ENCODE data around the gene FPGS. TPM values are rescaled to one million over a fixed set of nuclear protein-coding genes. Genes with fewer than 3 reads are reported as not detected.

FPGS gene
- polyA plus RNA-seq, 3 donors = 21.3 to 28.5 (median 25.2) TPM

DNA sequence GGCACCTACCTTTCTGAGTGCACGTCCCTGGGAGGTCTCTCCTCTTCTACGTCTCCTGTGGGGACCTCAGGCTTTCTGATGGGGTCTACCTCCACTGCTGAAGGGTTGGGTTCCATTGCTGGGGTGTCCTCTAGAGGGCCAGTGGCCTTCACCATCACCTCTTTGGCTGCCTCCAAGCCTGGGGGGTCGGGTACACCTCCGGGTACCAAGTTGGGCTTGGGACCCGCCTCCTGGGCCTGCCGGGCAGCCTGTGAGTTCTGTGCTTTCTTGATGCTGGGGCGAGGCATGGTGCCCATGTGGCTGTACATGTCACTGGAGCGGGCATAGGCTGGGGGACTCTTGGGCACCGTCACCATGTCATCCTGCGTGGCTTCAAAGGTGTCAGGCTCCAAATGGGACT, 28.7 kb upstream of the FPGS start:
- H3K36me3 Mint-ChIP-seq = peaks cover 30 to 53% of the 10 kb centered on the region in 2 donors
- peak overlapping the region in 1 of 2 donors; percentile 53 for H3K27ac ChIP-seq (ENCODE audit: low read depth in 1 of 2, low read length in 2 of 2)
- no peaks in the 10 kb centered on the region for H3K9me3 ChIP-seq (replicated peaks in 1 of 2; ENCODE audit: control insufficient read depth in 1 of 2, insufficient read depth in 1 of 2, low read length in 2 of 2)
- H3K4me1 ChIP-seq (ENCODE audit: control insufficient read depth in 1 of 2, insufficient read depth in 2 of 2, low read length in 2 of 2) = peaks cover 69 to 85% of the 10 kb centered on the region in 2 donors
- no peak overlapping the region for H3K4me3 Mint-ChIP-seq
- intact Hi-C loops (cut with micrococcal nuclease) = loop anchor here in 1 of 2 donors (5.0 kb wide), 1 partner anchor 207 kb away; a partner anchor contains a TSS
- no peak for TF ChIP-seq CTCF (IDR thresholded peaks at IDR 0.05)
- H3K9me3 Mint-ChIP-seq = peaks cover 0 to 2% (median 0%) of the 10 kb centered on the region in 7 donors
- H3K9ac ChIP-seq (ENCODE audit: insufficient read depth, low read length, poor library complexity, severe bottlenecking) = no peak overlapping the region
- peaks cover 85% of the 10 kb centered on the region for H4K20me1 ChIP-seq (ENCODE audit: insufficient read depth, low read length)
- H3K4me3 ChIP-seq (replicated peaks in 1 of 3; ENCODE audit: low read depth in 2 of 3, low read length in 3 of 3) = peak overlapping the region in 1 of 3 experiments; percentile 10
- 95% methylated on average over 8 of the region's 10 CpGs for whole genome bisulfite sequencing (ENCODE audit: insufficient coverage)
- H3K27me3 ChIP-seq (ENCODE audit: control insufficient read depth in 2 of 2, insufficient read depth in 2 of 2, low read length in 2 of 2) = no peaks in the 10 kb centered on the region
- H3K4me2 ChIP-seq (replicated peaks; ENCODE audit: extremely low read depth, low read length, poor library complexity, severe bottlenecking) = no peak overlapping the region
- H3K4me1 Mint-ChIP-seq = peaks cover 72% of the 10 kb centered on the region
- no peak for DNase-seq
- H3K27ac Mint-ChIP-seq = peak overlapping the region in 6 of 7 donors; percentile 60 to 85 (median 80)
- peaks cover 30 to 54% of the 10 kb centered on the region in 2 donors for H3K36me3 ChIP-seq (replicated peaks in 1 of 2; ENCODE audit: control insufficient read depth in 1 of 2, insufficient read depth in 2 of 2, low read length in 2 of 2)
- H3K79me2 ChIP-seq (ENCODE audit: insufficient read depth, low read length) = peaks cover 97% of the 10 kb centered on the region
- H3K27me3 Mint-ChIP-seq (ENCODE audit: low read depth in 3 of 3) = peaks cover 0 to 3% (median 0%) of the 10 kb centered on the region in 3 donors
- H2AFZ ChIP-seq (ENCODE audit: insufficient read depth, low read depth, low read length, poor library complexity, severe bottlenecking) = no peak overlapping the region

- no peaks in the 10 kb centered on the region for H3K9me3 ChIP-seq (replicated peaks in 1 of 2; ENCODE audit: control insufficient read depth in 1 of 2, insufficient read depth in 1 of 2, low read length in 2 of 2)
- DNase-seq = peak; percentile 79 to 86 (median 83)
- H3K4me3 ChIP-seq (replicated peaks in 1 of 3; ENCODE audit: low read depth in 2 of 3, low read length in 3 of 3) = peak overlapping the region; percentile 74 to 98 (median 91)
- no peak overlapping the region for H2AFZ ChIP-seq (ENCODE audit: insufficient read depth, low read depth, low read length, poor library complexity, severe bottlenecking)
- peaks cover 94% of the 10 kb centered on the region for H3K79me2 ChIP-seq (ENCODE audit: insufficient read depth, low read length)
- H3K27ac ChIP-seq (ENCODE audit: low read depth in 1 of 2, low read length in 2 of 2) = peak overlapping the region; percentile 68 to 98
- peak overlapping the region; percentile 90 for H3K9ac ChIP-seq (ENCODE audit: insufficient read depth, low read length, poor library complexity, severe bottlenecking)
- H3K4me1 Mint-ChIP-seq = peaks cover 73% of the 10 kb centered on the region
- H3K9me3 Mint-ChIP-seq = peaks cover 0 to 4% (median 0%) of the 10 kb centered on the region in 7 donors
- peaks cover 24 to 43% of the 10 kb centered on the region in 2 donors for H3K36me3 Mint-ChIP-seq
- H3K4me1 ChIP-seq (ENCODE audit: control insufficient read depth in 1 of 2, insufficient read depth in 2 of 2, low read length in 2 of 2) = peaks cover 74 to 87% of the 10 kb centered on the region in 2 donors
- intact Hi-C loops (cut with micrococcal nuclease) = loop anchor here in 1 of 2 donors (1.0 to 5.0 kb wide), 2 partner anchors 9 to 141 kb away; partner anchors contain the start of gene ST6GALNAC4
- H3K4me2 ChIP-seq (replicated peaks; ENCODE audit: extremely low read depth, low read length, poor library complexity, severe bottlenecking) = peak overlapping the region; percentile 89
- H3K36me3 ChIP-seq (replicated peaks in 1 of 2; ENCODE audit: control insufficient read depth in 1 of 2, insufficient read depth in 2 of 2, low read length in 2 of 2) = peaks cover 22 to 37% of the 10 kb centered on the region in 2 donors
- 1% methylated on average over 11 of the region's 15 CpGs for WGBS (ENCODE audit: insufficient coverage)
- peak overlapping the region; percentile 93 to 99 (median 98) for H3K27ac Mint-ChIP-seq
- peaks cover 0 to 3% (median 2%) of the 10 kb centered on the region in 3 donors for H3K27me3 Mint-ChIP-seq (ENCODE audit: low read depth in 3 of 3)
- TF ChIP-seq CTCF (IDR thresholded peaks at IDR 0.05) = no peak
- H4K20me1 ChIP-seq (ENCODE audit: insufficient read depth, low read length) = peaks cover 62% of the 10 kb centered on the region
- peak overlapping the region; percentile 99 to 100 for H3K4me3 Mint-ChIP-seq
- H3K27me3 ChIP-seq (ENCODE audit: control insufficient read depth in 2 of 2, insufficient read depth in 2 of 2, low read length in 2 of 2) = no peaks in the 10 kb centered on the region
Measured at GRCh38 chr9:127776195-127776923, 26.3 kb upstream of the FPGS start.

All from CD14-positive monocyte (primary cell).